Effector memory CD8-positive, alpha-beta T cell (primary cell): ENCODE data around the gene LAMB1.
"Not testable (repeated sequence)": the region's sequence is repeated elsewhere in the genome, so short reads cannot be mapped to it uniquely, and the experiment has no call there.

Source experiments
- ATAC-seq: fragments of 150-1000 bp; cut with Tn5 transposase; replicated peaks from 2 replicates; pipeline ENCODE4 v1.10.0; 2021; ENCODE audit warnings: mild to moderate bottlenecking, moderate library complexity
- DNase-seq, 3 experiments: peaks; one replicate each; pipeline ENCODE4 v3.0.0; 2021
- H3K27ac Mint-ChIP-seq, 2 donors: one replicate each; pipeline ENCODE4 v1.8.0; 2022; ENCODE audit warnings: mild to moderate bottlenecking in 2 of 2, mixed read lengths in 2 of 2, moderate library complexity in 2 of 2
- H3K27me3 Mint-ChIP-seq, 2 donors: one replicate each; pipeline ENCODE4 v1.8.0; 2022; ENCODE audit warnings: mixed read lengths in 2 of 2
- H3K36me3 Mint-ChIP-seq: one replicate; pipeline ENCODE4 v1.8.0; 2022; ENCODE audit warnings: mild to moderate bottlenecking, moderate library complexity, mixed read lengths; ENCODE audit not compliant: insufficient read depth
- H3K4me1 Mint-ChIP-seq, 2 donors: one replicate each; pipeline ENCODE4 v1.8.0; 2022; ENCODE audit warnings: low read depth in 2 of 2, mixed read lengths in 2 of 2
- H3K4me3 Mint-ChIP-seq, 2 donors: one replicate each; pipeline ENCODE4 v1.8.0; 2022; ENCODE audit warnings: mild to moderate bottlenecking in 2 of 2, mixed read lengths in 2 of 2, moderate library complexity in 2 of 2
- H3K9me3 Mint-ChIP-seq, 2 donors: one replicate each; pipeline ENCODE4 v1.8.0; 2022; ENCODE audit warnings: mixed read lengths in 2 of 2

LAMB1 gene

DNA sequence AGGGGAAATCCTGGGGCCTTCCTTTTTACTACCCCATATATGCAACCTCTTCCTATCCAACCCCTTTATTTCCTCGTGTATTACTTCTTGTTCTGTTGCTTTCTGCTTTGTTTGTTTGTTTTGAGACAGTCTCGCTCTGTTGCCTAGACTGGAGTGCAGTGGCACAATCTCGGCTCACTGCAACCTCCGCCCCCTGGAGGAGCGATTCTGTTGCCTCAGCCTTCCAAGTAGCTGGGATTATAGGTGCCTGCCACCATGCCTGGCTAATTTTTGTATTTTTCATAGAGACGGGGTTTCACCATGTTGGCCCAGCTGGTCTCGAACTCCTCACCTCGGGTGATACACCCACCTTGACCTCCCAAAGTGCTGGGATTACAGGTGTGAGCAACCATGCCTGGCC is 30.3 kb upstream of the LAMB1 start:
- ATAC-seq, H3K27ac Mint-ChIP-seq, H3K4me1 Mint-ChIP-seq, DNase-seq, H3K4me3 Mint-ChIP-seq, H3K36me3 Mint-ChIP-seq, H3K9me3 Mint-ChIP-seq: not testable (repeated sequence)
- peaks cover 18 to 19% of the 10 kb centered on the region in 2 donors for H3K27me3 Mint-ChIP-seq

DNA sequence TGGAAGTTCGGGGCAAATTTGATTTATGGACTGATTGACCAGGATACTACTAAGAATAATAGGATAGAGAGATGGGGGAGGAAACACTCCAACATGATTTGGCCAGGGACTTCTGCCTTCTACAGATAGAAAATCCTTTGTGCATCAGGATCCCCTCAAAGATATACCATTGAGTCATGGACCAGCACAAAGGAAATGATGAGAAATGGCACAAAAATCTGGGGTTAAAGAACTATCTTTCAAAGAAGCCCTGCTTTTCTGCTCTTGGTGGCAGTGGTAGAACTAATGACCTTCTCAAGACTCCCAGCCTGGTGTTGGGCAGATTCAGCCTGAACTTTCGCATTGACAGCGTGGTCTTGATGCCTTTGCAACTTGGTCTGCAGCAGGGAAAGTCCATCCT is 27.6 kb upstream of the LAMB1 start:
- no peaks in the 10 kb centered on the region for H3K4me1 Mint-ChIP-seq
- no peaks in the 10 kb centered on the region for H3K9me3 Mint-ChIP-seq
- H3K36me3 Mint-ChIP-seq = peaks cover 3% of the 10 kb centered on the region
- peaks cover 10 to 28% of the 10 kb centered on the region in 2 donors for H3K27me3 Mint-ChIP-seq
- H3K4me3 Mint-ChIP-seq = no peak overlapping the region
- ATAC-seq (no peak), DNase-seq (no peak)
- no peak overlapping the region for H3K27ac Mint-ChIP-seq

DNA sequence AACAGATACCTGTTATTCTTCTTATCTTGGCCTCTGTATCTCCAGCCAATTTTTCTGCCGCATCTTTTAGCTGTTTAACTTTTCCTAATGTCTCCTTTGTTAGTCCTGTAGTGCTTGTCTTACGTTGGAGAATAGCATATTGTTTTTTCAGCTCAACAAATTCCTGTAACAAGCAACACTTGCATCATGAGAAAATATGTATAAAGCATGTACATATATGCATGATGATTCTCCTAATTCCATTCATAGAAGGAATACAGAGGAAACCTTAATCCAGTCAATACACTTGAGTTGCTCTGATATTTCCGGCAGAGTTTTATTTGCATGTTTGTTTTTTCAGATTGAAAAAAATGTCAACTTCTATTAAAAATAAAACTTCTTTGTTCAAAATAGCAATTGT is 26.1 kb upstream of the LAMB1 start:
- H3K4me1 Mint-ChIP-seq = no peaks in the 10 kb centered on the region
- no peak overlapping the region for H3K27ac Mint-ChIP-seq
- H3K9me3 Mint-ChIP-seq = no peaks in the 10 kb centered on the region

DNA sequence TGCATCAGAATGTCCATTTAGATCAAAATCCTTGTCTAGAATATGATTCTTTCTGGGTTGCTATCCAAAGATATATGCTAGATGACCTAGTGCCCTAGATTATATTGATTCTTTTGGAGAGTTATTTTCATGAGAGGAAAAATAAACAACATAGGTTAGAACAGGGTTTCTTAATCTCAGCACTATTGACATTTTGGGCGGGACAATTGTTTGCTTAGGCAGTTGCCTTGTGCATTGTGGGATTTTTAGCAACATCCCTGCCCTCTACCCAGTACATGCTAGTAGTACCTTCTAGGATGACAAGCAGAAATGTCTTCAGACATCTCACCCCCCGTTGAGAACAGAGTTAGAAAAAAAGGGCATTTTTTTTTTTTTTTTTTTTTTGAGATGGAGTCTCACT is 25.1 kb upstream of the LAMB1 start:
- no peaks in the 10 kb centered on the region for H3K9me3 Mint-ChIP-seq
- H3K36me3 Mint-ChIP-seq = no peaks in the 10 kb centered on the region
- H3K27me3 Mint-ChIP-seq = peaks cover 10 to 28% of the 10 kb centered on the region in 2 donors
- H3K4me1 Mint-ChIP-seq = no peaks in the 10 kb centered on the region
- ATAC-seq = no peak
- no peak for DNase-seq
- no peak overlapping the region for H3K27ac Mint-ChIP-seq
- no peak overlapping the region for H3K4me3 Mint-ChIP-seq

More for the DNA sequence above, 26.1 kb upstream of the LAMB1 start:
- no peak overlapping the region for H3K4me3 Mint-ChIP-seq
- no peak for ATAC-seq
- peaks cover 10 to 28% of the 10 kb centered on the region in 2 donors for H3K27me3 Mint-ChIP-seq
- no peak for DNase-seq
- H3K36me3 Mint-ChIP-seq = no peaks in the 10 kb centered on the region

DNA sequence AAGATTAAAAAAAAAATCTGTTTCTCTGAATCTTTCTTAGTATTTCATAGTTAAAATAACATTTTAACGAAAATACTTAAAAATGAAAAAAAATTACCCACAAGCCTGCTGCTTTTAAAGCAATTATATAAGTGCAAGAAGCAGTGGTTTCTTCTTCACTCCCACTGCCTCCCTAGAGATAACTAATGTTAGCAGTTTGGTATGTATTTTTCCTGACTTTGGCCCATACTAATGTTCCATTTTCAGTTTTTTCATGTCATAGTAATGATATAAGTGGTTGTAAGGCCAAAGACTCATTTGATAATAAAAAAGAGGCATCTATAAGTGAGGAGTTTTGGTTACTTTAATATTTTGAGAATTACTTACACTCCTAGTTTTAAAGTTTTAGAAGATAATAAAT is 24.3 kb upstream of the LAMB1 start:
- no peak for ATAC-seq
- no peak for DNase-seq
- Mint-ChIP-seq H3K9me3 (no peaks in the 10 kb centered on the region), H3K4me3 (no peak overlapping the region), H3K27me3 (peaks cover 10 to 28% of the 10 kb centered on the region in 2 donors), H3K36me3 (no peaks in the 10 kb centered on the region), H3K27ac (no peak overlapping the region), H3K4me1 (no peaks in the 10 kb centered on the region)

DNA sequence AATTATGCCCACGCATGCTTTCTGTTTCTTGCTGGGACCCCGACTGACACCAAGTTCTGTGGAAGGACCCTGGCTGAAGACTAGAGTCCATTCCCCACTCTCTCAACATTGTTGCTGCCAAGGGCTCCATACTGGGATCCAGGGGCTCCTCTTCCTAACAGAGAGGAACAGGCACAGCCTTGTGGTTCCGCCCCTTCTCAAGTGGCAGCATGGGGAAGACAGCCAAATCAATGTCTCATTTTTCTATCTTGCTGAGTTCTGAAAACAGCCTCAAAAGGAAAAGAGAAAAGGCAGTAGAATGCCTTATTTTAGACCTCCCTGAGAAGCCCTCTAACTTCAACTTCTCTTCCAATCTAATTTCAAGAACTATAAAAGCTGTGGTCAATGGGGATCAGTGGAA is 23.7 kb upstream of the LAMB1 start:
- H3K4me1 Mint-ChIP-seq = no peaks in the 10 kb centered on the region
- no peaks in the 10 kb centered on the region for H3K36me3 Mint-ChIP-seq
- no peak overlapping the region for H3K4me3 Mint-ChIP-seq
- H3K9me3 Mint-ChIP-seq = no peaks in the 10 kb centered on the region
- H3K27ac Mint-ChIP-seq = no peak overlapping the region
- DNase-seq (no peak), ATAC-seq (no peak)
- H3K27me3 Mint-ChIP-seq = peaks cover 10 to 28% of the 10 kb centered on the region in 2 donors

DNA sequence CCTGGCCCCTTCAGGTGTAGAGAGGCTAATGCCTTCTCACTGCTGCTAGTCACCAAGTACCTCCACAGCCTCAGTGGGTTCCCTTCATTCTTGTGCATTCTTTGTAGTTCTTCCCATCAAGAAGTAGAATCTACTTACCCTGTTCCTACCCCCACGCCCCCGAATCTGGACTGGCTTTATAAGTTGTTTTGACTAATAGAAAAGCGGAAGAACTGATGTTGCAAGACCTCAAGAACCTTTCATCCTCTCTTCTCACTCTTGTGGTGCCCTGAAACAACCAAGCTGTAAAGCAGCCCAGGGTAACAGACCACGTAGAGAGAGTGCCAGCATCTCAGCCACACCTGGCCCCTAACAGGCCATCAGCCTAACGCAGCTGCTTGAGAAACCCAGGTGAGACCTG is 23.2 kb upstream of the LAMB1 start:
- no peaks in the 10 kb centered on the region for H3K4me1 Mint-ChIP-seq
- H3K9me3 Mint-ChIP-seq = no peaks in the 10 kb centered on the region
- no peak overlapping the region for H3K27ac Mint-ChIP-seq
- no peaks in the 10 kb centered on the region for H3K36me3 Mint-ChIP-seq
- ATAC-seq (no peak), DNase-seq (no peak)
- peaks cover 12 to 28% of the 10 kb centered on the region in 2 donors for H3K27me3 Mint-ChIP-seq
- H3K4me3 Mint-ChIP-seq = no peak overlapping the region

DNA sequence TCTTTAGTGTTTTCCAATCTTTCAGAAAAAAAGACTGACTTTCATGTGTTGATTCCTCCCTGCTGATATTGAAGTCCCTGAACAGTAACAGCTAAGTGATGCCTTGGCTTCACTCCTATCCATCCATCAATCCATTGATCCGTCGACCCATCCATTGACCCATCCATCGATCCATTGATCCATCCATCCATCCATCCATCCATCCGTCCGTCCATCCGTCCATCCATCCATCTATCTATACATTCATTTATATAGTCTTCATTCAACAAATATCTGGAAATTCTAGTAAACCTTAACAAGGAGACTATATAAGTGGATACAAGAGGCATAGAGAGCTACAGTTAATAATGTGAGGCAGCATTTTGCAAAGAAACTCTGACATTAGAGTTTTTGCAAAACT is 21.6 kb upstream of the LAMB1 start:
- no peaks in the 10 kb centered on the region for H3K36me3 Mint-ChIP-seq
- DNase-seq (no peak), ATAC-seq (no peak)
- no peak overlapping the region for H3K27ac Mint-ChIP-seq
- H3K4me1 Mint-ChIP-seq = no peaks in the 10 kb centered on the region
- H3K9me3 Mint-ChIP-seq = no peaks in the 10 kb centered on the region
- H3K27me3 Mint-ChIP-seq = peaks cover 22 to 33% of the 10 kb centered on the region in 2 donors
- no peak overlapping the region for H3K4me3 Mint-ChIP-seq

DNA sequence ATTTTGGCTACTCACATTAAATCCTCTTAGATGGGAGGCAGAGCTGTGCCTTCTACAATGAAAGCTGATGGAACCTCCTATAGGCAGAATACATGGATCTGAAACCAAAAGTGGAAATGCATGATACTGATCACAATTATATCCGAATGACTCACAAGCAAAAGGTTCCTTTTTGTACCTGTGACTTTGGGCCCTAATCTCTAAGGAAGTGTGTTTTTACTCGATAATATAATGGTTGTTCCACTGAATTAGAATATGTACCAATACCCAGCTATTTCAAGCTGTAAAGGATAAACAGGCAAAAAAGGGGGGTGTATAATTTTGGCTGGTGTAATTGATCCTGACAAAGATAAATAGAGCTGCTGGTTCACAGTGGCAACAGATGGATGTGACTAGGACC is 17.6 kb upstream of the LAMB1 start:
- Mint-ChIP-seq H3K36me3 (no peaks in the 10 kb centered on the region), H3K27me3 (peaks cover 25 to 40% of the 10 kb centered on the region in 2 donors)

DNA sequence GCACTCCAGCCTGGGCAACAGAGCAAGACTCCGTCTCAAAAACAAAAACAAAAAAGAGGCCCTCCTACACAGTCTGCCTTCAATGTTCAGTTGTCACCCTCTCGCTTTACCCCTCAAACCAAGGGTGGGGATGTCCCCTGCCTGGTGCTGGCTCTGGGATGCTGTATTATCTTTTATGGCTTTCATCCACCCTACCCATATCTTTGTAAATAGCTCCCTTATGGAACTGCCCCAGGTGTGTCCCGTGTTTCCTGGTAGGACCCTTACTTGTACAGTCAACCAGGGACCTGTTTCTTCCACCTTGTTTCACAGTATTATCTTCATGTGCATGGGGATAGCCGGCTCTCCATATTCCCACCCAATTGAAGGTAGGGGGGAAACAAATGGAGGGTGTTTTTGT is 15.7 kb upstream of the LAMB1 start:
- no peak for ATAC-seq
- Mint-ChIP-seq H3K27me3 (peaks cover 25 to 42% of the 10 kb centered on the region in 2 donors), H3K9me3 (no peaks in the 10 kb centered on the region), H3K4me1 (no peaks in the 10 kb centered on the region), H3K27ac (no peak overlapping the region), H3K4me3 (no peak overlapping the region), H3K36me3 (no peaks in the 10 kb centered on the region)
- no peak for DNase-seq

More for the DNA sequence above, 17.6 kb upstream of the LAMB1 start:
- no peak overlapping the region for H3K27ac Mint-ChIP-seq
- no peak overlapping the region for H3K4me3 Mint-ChIP-seq
- H3K4me1 Mint-ChIP-seq = no peaks in the 10 kb centered on the region
- ATAC-seq (no peak), DNase-seq (no peak)
- H3K9me3 Mint-ChIP-seq = no peaks in the 10 kb centered on the region

DNA sequence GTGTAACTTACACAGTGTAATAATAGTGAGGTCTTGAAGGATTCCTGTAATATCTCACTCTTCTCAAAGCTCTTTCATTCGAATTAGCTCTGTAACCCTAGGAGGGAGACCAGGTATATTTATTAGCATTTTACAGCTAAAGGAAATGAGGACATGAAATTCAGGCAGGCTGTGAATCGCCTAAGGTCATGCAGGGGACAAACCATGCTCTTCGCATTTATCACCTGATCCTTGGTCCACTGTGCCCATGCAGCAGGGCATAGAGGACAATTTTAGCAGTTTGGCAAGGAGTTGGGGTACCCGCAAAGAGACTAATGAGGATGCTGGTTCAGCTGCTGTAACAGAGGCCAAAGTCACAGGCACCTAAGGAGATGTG is 14.8 kb upstream of the LAMB1 start:
- no peaks in the 10 kb centered on the region for H3K36me3 Mint-ChIP-seq
- H3K4me1 Mint-ChIP-seq = no peaks in the 10 kb centered on the region
- no peak overlapping the region for H3K4me3 Mint-ChIP-seq
- ATAC-seq (no peak), DNase-seq (no peak)
- peaks cover 29 to 51% of the 10 kb centered on the region in 2 donors for H3K27me3 Mint-ChIP-seq
- H3K9me3 Mint-ChIP-seq = no peaks in the 10 kb centered on the region
- no peak overlapping the region for H3K27ac Mint-ChIP-seq

DNA sequence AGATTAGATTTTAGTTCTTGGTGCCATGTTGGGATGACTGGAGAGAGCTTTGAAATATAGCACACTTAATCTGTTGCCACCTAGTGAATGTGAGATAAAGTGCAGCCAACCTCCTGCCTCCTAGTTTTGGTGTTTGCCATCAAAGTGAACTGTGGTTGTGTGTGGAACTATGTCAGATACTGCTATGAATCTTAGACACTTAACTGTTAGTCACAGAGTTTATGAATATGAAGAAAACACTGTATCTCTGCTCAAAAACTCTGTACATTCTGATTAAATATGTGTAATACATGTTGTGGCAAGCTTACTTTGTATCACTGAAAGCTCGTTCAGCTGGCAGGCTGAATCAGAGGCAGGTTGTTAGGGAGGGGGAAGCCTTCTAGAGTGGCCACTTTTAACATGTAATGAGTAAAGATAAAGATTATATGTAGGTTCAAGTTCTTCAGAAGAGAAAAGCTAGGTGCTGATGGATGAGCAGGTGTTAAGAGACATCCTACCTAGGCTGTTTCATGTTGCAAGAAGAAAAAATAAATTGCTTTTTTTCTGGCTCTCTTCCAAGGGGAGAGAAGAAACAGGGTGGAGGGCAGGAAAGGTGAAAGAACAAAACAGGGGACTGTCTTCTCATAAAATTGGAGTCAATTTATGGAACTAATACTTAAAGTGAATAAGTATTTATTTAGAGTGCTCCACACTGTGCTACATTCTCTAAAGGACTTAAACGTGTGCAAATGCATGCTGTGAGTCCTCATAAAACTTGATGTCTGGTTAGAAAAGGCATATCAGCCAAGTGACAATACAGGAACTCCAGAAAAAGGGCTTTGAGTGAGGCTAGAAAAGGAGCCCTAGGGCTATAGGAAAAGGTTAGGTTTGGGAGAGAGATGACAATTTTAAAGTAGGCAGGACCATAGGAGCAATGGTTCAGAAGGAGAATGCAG is 14.1 kb upstream of the LAMB1 start:
- H3K27ac Mint-ChIP-seq = no peak overlapping the region
- H3K36me3 Mint-ChIP-seq = no peaks in the 10 kb centered on the region
- DNase-seq (no peak), ATAC-seq (no peak)
- H3K27me3 Mint-ChIP-seq = peaks cover 33 to 53% of the 10 kb centered on the region in 2 donors
- no peaks in the 10 kb centered on the region for H3K4me1 Mint-ChIP-seq
- H3K4me3 Mint-ChIP-seq = no peak overlapping the region
- H3K9me3 Mint-ChIP-seq = no peaks in the 10 kb centered on the region

DNA sequence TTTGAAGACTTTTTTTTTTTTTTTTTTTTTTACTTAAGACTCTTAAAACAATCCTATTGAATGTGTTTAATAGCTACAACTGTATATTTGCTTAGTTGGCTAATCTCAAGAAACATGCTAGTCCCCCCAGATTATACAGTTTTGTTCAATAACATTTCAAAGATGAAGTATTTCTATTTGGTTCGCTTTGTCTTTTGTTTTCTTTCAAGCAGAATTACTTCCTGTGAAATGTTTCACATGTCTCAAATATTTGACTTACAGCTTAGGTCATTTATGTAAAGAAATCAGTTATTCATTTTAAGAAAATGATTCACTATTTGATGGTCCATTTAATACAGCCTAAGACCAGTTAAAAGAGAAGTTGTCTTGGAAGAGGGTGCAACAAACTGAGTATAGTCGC is 12.8 kb upstream of the LAMB1 start:
- ATAC-seq (no peak), DNase-seq (no peak)
- no peaks in the 10 kb centered on the region for H3K4me1 Mint-ChIP-seq
- H3K27me3 Mint-ChIP-seq = peaks cover 27 to 52% of the 10 kb centered on the region in 2 donors
- no peaks in the 10 kb centered on the region for H3K9me3 Mint-ChIP-seq
- no peaks in the 10 kb centered on the region for H3K36me3 Mint-ChIP-seq
- H3K27ac Mint-ChIP-seq = no peak overlapping the region
- H3K4me3 Mint-ChIP-seq = no peak overlapping the region
